A172 (cell line): ENCODE data around the gene HARBI1. TPM values are rescaled to one million over a fixed set of nuclear protein-coding genes. Genes with fewer than 3 reads are reported as not detected.

Experiments used
- DNase-seq: peaks from one replicate; pipeline ENCODE4 v3.0.0-alpha.2; 2015; ENCODE audit warnings: low spot score
- total RNA-seq: library from RNA; depleted of rRNA; stranded (reverse); fragments of >200 nt; shearing (Covaris generic); gene quantifications from 2 replicates; pipeline ENCODE4 v1.2.3, GENCODE V29; 2014; rRNA removed

HARBI1 gene
- total RNA-seq, 1 experiment from 2014 or later, result 7.4 TPM

DNA sequence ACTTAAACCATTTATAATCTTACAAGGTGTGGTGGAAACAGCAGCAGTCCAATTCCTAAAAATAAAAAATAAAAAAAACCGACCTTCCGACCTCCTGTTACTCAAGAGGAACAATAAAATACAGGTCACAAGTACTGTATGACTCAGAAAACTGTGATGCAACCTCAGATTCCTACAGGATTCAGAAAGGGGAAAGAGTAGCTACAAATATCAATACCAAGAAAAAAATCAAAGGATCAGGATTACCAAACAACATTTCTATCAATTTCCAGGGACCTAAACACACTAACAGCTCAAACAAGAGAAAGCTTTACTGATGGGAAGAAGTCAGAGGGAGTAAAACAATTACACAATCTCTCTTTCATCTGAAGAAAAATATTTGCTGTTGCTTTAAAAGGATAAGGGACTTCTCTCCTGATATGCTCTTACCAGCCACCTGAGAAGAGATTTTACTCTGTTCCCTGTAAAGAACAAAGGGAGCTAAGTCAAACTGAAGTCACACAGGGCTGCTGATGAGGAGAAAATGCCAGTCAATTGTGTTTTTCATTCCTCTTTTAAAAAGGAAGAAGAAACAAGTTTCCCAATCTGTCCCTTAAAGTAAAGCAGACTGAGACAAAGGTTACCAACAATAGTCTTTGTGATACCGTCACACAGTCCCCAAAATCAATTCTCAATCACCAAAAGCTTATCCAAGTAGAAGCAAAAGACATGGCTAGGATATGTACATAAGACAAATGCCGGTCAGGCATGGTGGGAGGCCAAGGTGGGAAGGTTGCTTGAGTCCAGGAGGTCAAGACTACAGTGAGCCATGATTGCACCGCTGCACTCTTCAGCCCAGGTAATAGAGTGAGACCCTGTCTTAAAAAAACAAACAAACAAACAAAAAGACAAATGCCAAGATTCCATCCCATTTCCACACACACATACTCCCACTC is 62.5 kb downstream of the HARBI1 start:
- DNase-seq, result peak; percentile 82

DNA sequence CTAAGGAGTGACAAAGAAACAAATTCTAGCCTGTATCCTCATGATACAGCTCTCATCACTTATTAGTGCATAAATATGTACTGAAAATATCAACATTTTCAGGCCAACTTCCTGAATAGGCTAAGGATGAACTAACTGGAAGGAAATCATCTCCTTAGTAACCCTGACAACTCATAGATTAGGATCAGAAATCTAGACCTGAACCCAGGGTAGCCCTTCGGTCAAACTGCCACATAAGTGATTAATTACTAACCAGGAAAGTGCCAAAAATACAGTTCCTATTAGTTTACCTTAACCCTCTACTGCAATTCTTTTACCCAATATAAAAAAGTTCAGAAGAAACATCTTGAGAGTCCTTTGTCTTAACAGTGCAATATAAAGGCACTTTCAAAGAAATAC is 63.2 kb downstream of the HARBI1 start:
- no peak for DNase-seq

Other genes with a start within 250 kb of the HARBI1 start
- 8.9 and 13.3 TPM in 2 replicates for gene MDK, start 235.6 kb downstream of the HARBI1 start, total RNA-seq
- 4.0 and 5.5 TPM in 2 replicates for gene CHRM4, start 225.5 kb downstream of the HARBI1 start, total RNA-seq
- 27.3 and 44.3 TPM in 2 replicates for gene AMBRA1, start 23.2 kb downstream of the HARBI1 start, total RNA-seq
- gene ATG13, start 326 bp upstream of the HARBI1 start, total RNA-seq, result 66.5 and 93.3 TPM in 2 replicates
- 44.0 and 47.6 TPM in 2 replicates for gene ARHGAP1, start 83.4 kb upstream of the HARBI1 start, total RNA-seq
- gene ZNF408, start 83.8 kb upstream of the HARBI1 start, total RNA-seq, result 7.9 and 14.2 TPM in 2 replicates
- not detected in 2 replicates for gene F2, start 102.0 kb upstream of the HARBI1 start, total RNA-seq
- 121 and 155 TPM in 2 replicates for gene CKAP5, start 229.1 kb upstream of the HARBI1 start, total RNA-seq